HG02588 (cell line): ENCODE measurements around the gene CHST8.

Experiments used
- ATAC-seq: cut with Tn5 transposase; IDR thresholded peaks from one replicate; pipeline ENCODE4 v1.9.1; 2021; ENCODE audit warnings: mild to moderate bottlenecking, moderate library complexity; ENCODE audit not compliant: unreplicated experiment

CHST8 gene

DNA sequence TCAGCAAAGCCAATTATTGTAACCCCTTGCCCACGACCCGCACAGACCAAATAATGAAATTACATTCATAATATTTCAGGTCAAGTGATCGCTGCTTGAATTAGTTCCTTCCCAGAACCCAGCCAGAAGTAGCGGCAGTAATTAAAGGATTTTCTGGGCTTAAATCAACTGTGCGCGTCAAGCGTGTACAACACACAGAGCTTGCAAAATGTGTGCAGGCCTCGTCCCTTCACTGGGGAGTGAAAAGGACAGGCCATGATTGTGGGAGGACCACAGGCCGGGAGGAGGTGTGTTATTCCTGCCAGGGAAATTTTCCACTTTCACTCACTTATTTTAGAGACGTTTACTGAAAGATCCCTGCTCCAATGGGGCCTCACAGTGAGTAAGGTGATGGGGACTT, 84.9 kb downstream of the CHST8 start:
- no peak for ATAC-seq

DNA sequence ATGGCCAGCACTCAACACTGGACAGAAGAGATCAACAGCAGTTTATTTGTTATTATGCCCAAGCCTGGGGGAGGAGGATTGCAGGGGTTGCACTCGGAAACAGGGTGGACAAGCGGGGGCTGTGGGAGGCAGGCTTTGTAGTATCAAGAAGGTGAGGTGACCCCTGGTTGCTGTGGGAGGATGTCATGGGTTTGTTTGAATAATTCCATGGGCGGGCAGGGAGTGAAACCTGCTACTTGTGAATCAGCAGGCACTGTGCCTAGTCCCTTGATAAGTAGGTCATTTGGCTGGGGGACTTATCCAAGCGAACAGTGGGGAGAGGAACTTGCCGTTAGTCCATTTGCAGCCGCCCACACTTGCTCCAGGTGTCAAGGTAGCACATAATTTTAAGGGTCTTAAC, 90.5 kb downstream of the CHST8 start:
- ATAC-seq, result no peak

- no peak for ATAC-seq
Measured at GRCh38 chr19:33713194-33713593, 91.4 kb downstream of the CHST8 start.

GRCh38 chr19:33714149-33714548, 92.4 kb downstream of the CHST8 start:
- ATAC-seq, result no peak

- no peak for ATAC-seq
Measured at GRCh38 chr19:33715462-33715861, 93.7 kb downstream of the CHST8 start.

DNA sequence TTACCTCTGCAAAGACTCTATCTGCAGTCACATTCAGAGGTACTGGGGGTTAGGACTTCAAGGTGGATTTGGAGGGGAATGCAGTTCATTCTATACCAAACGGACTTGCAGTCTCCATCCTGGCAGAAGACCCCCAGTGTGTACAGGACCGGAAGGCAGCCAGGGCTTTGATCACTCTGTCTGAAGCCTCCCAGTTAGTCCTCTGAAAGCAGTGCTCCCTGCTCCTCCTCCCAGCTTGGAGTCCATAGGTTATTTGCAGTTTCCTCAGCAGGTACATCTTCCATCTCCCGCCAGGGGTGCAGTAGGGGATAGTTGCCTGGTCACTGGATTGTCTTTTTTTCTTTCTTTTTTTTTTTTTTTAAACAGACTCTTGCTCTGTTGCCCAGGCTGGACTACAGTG, 96.1 kb downstream of the CHST8 start:
- no peak for ATAC-seq

GRCh38 chr19:33718651-33719254, 97.0 kb downstream of the CHST8 start:
- ATAC-seq, result no peak

- ATAC-seq, result no peak
Measured at GRCh38 chr19:33719366-33720154, 97.8 kb downstream of the CHST8 start.

DNA sequence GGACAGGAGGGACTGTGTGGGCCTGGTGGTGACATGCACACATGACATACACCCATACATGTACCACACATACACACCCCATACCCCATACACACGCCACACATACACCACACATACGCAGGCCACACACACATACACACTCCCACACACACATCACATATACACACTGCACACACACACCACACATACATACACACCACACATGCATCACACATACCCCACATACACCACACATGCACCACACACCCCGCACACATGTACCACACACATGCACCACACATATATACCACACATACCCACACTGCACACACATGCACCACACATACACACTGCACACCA, 98.4 kb downstream of the CHST8 start:
- no peak for ATAC-seq

DNA sequence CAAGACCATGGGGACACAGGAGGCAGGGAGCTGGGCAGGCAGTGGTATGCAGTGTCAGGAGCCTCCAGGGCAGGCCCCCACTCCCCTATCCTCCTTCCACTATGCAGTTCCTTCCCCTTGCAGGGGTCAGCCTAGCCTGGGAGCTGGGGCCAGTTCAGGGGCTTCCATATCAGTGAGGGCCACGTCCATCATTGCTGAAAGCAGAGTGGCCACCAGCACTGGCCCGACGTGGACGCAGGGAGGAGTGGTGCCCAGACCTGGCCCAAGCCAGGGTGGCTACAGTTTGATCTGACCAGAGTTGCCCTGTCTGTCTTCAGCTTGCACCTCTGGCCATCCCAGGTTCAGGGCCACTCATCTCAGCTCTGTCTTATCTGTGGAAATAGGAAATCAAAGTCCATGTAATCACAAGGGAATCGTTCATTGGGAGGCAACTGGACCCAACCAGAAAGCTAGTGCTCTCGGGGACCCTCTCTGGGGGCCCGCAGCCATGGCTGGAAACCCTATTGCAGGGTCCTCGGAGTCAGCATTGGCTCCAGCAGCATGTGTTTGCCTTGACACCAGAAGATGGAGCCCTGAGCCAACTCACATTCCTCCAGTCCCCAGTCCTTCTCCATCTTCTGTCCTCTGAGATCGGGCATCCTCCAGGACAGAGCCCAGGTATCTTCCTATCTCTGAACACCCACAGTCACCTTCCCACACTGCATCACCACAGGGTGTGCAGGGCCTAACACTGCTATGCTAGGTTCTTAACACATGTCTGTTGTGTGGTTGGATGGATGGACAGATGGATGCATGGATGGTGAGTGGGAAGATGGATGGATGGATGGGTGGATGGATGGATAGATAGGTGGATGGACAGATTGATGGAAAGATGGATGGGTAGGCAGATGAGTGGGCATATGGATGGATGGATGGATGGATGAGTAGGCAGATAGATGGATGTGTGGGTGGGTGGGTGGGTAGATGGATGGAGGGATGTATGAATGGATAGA, 99.2 kb downstream of the CHST8 start:
- ATAC-seq, result no peak

- ATAC-seq, result no peak
Measured at GRCh38 chr19:33721735-33722297, 100.1 kb downstream of the CHST8 start.

DNA sequence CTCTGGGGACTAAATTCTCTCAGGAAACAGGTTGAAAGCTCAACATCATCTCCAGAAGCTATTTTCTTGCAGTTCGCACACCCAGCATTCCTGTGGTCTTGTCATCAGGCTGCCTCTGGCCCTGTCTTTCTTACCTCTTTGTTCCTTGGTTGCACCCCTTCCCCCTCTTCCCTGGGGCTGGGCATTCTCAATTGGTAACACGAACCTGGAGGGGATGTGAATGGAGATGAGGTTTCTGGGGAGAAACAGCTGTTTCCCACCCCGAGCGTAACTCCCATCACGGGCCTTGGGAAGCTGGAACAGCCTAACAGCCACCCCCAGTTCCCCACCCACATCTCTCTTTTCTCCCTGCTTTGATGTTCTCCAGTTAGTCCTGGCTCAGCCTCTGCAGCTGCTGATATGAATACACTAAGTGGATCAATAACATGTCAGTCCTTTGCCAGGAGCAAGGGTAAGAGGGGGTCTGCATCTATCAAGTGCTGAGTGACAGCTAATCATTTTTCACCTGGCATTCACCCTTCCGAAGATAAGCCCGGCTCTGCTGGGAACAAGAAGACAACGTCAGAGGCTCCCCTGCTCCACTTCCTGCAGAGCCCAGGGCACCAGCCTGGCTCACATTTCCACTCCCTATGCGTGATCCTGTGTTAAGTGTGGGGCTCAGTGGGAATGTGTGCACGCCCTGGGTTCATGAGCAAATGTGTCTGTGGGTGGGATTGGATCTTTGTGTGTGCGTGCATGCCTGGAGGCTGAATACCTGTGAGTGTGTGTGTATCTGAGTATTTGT, 100.9 kb downstream of the CHST8 start:
- ATAC-seq, result no peak

- ATAC-seq, result no peak
Measured at GRCh38 chr19:33723512-33723911, 101.8 kb downstream of the CHST8 start.

GRCh38 chr19:33724021-33724720, 102.4 kb downstream of the CHST8 start:
- ATAC-seq, result no peak

- ATAC-seq, result no peak
Measured at GRCh38 chr19:33724721-33725060, 102.9 kb downstream of the CHST8 start.

DNA sequence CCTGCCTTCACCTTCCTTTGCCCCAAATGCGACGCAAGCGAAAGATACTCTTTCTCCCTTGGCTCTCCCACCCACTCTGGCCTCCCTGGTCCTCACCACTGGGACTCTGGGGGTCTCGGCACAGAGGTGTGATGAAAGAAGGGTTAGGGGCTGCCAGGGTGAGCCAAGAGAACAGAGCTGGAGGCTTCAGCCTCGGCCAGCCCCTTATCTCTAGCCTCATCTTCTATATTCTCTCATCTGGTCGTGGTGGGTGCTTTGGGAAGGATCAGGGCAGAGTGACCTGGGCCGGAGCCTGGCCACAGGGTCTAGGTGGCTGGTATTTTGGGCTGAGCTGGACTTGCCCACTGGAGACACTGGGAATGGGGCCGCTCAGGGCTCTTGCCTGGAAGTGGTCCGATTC, 103.8 kb downstream of the CHST8 start:
- ATAC-seq, result no peak

GRCh38 chr19:33726756-33727155, 105.0 kb downstream of the CHST8 start:
- ATAC-seq, result no peak

DNA sequence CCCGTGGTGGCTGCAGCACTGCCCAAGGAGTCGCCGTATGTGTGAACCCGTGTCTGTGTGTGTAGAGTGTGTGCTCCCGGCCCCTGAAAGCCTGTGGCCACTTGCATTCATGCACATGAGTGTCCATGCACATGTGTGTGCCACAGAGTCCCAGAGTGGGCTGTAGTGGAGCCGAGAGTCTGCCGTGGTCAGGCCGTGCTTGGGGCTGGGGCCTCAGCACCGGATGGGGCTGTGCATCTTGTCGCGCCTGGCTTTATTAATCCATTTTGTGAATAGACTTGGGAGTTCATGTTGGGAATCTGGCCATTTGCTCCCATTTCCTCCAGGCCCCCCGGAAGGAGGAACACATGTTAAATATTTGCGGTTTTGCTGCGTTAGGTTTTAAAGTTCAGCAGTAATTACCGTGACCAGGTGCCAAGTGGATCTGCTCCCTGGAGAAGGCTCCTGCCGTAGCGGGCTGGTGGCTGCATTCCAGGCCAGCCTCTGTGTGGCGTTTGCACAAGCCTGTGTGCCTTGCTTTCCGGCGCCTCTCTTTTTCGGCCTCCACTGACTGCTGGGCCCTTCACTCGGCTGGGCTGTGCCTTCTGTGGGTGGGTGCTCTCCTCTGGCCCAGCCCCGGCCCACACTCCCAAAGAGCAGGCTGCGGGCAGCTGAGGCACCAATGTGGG, 105.7 kb downstream of the CHST8 start:
- ATAC-seq, result no peak

DNA sequence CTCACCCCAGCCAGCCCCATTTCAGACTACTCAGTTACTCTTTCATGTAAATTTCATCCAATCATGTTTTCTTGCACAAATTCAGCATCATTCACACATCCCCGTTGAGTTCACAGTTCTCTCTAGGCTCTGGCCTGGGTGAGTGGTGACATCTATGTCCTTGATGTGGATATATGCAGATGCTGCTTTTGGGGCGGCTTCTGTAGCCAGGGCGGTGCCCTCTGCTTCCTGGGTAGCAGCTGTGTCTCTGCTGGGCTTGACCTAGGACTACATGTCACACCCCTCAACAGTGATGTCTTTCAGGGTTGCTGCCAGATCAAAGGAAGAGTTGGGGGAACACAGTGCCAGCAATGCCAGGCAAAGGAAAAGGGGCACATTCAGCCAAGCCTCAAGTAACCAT, 106.4 kb downstream of the CHST8 start:
- no peak for ATAC-seq
